ENCODE data around the gene MCM8.

The MCM8 gene

GRCh38 chr20:5990946-5991345 is 40.5 kb downstream of the MCM8 start:
- no peak for DNase-seq (ENCODE audit: low read depth in 1 of 2, low spot score in 1 of 2)

GRCh38 chr20:5991623-5992441 is 41.4 kb downstream of the MCM8 start:
- Histone ChIP-seq H3K27ac (replicated peaks) (0 out of 2 replicates have a peak overlapping the region, but pooled peaks have one; percentile 2), H3K27me3 (ENCODE audit: insufficient read depth, poor library complexity, severe bottlenecking) (no peaks in the 10 kb centered on the region), H3K4me3 (replicated peaks; ENCODE audit: insufficient read depth, low read length) (no peak overlapping the region)
- TF ChIP-seq CTCF (IDR thresholded peaks at IDR 0.05; ENCODE audit: insufficient read depth, low read length) = no peak
- no peak for TF ChIP-seq POLR2AphosphoS5 (IDR thresholded peaks at IDR 0.05; ENCODE audit: low read depth)
- TF ChIP-seq REST (IDR thresholded peaks at IDR 0.05; ENCODE audit: insufficient replicate concordance, low read depth) = no peak
- TF ChIP-seq SPI1 (IDR thresholded peaks at IDR 0.05; ENCODE audit: borderline replicate concordance, low read depth) = no peak
- no peak for TF ChIP-seq GABPA (IDR thresholded peaks at IDR 0.05; ENCODE audit: low read depth)
- DNase-seq (ENCODE audit: low read depth in 1 of 2, low spot score in 1 of 2) = no peak

More at GRCh38 chr20:5990946-5991345, 40.5 kb downstream of the MCM8 start:
- H3K27ac ChIP-seq (replicated peaks) = no peak overlapping the region
- H3K4me3 ChIP-seq (replicated peaks; ENCODE audit: insufficient read depth, low read length) = no peak overlapping the region
- TF ChIP-seq CTCF (IDR thresholded peaks at IDR 0.05; ENCODE audit: insufficient read depth, low read length) (no peak), REST (IDR thresholded peaks at IDR 0.05; ENCODE audit: insufficient replicate concordance, low read depth) (no peak)
- no peaks in the 10 kb centered on the region for H3K27me3 ChIP-seq (ENCODE audit: insufficient read depth, poor library complexity, severe bottlenecking)

- H3K27me3 ChIP-seq (ENCODE audit: insufficient read depth, poor library complexity, severe bottlenecking) = no peaks in the 10 kb centered on the region
- H3K4me3 ChIP-seq (replicated peaks; ENCODE audit: insufficient read depth, low read length) = no peak overlapping the region
- H3K27ac ChIP-seq (replicated peaks) = no peak overlapping the region
- no peak for TF ChIP-seq CTCF (IDR thresholded peaks at IDR 0.05; ENCODE audit: insufficient read depth, low read length)
- no peak; the same call in 1 of the 2 replicates for TF ChIP-seq SPI1 (IDR thresholded peaks at IDR 0.05; ENCODE audit: borderline replicate concordance, low read depth)
- TF ChIP-seq REST (IDR thresholded peaks at IDR 0.05; ENCODE audit: insufficient replicate concordance, low read depth) = no peak
- TF ChIP-seq GABPA (IDR thresholded peaks at IDR 0.05; ENCODE audit: low read depth) = no peak
- DNase-seq (ENCODE audit: low read depth in 1 of 2, low spot score in 1 of 2) = peak in 1 of 2 experiments; percentile 83
Observed at GRCh38 chr20:5996765-5997164, 46.3 kb downstream of the MCM8 start.

Measured in HL-60 (cell line).